Measurements from ENCODE around the gene E2F4. TPM values are rescaled to one million over a fixed set of nuclear protein-coding genes. Genes with fewer than 3 reads are reported as not detected.
A peak's percentile ranks its signal among the peaks of the same experiment; 100 is the strongest.

E2F4 gene
- total and polyA plus RNA-seq, 2 of the 13 experiments (the other 11 are each of a cell fraction or from before 2014, with no cell fraction given): 84.8 to 91.2 TPM

- TF ChIP-seq RAD51 (IDR thresholded peaks at IDR 0.05; ENCODE audit: borderline replicate concordance): no peak
- no peak for TF ChIP-seq TBX3 (IDR thresholded peaks at IDR 0.05; ENCODE audit: borderline replicate concordance)
- peak; percentile 43; the same call in 1 of the 2 replicates for TF ChIP-seq ZNF891 (CRISPR knock-in tag; IDR thresholded peaks at IDR 0.05)
- TF ChIP-seq, protein P1, sequence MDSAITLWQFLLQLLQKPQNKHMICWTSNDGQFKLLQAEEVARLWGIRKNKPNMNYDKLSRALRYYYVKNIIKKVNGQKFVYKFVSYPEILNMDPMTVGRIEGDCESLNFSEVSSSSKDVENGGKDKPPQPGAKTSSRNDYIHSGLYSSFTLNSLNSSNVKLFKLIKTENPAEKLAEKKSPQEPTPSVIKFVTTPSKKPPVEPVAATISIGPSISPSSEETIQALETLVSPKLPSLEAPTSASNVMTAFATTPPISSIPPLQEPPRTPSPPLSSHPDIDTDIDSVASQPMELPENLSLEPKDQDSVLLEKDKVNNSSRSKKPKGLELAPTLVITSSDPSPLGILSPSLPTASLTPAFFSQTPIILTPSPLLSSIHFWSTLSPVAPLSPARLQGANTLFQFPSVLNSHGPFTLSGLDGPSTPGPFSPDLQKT (CRISPR knock-in tag; IDR thresholded peaks at IDR 0.05; ENCODE audit: borderline replicate concordance): 0 out of 2 replicates have a peak, but pooled peaks have one; percentile 50
- peak; percentile 84 for TF ChIP-seq PHF21A (CRISPR knock-in tag; IDR thresholded peaks at IDR 0.05)
- TF ChIP-seq CC2D1A (CRISPR knock-in tag; IDR thresholded peaks at IDR 0.05): no peak
- TF ChIP-seq ZNF567 (CRISPR knock-in tag; IDR thresholded peaks at IDR 0.05; ENCODE audit: borderline replicate concordance): peak; percentile 6; the same call in 1 of the 2 replicates
- no peak for TF ChIP-seq RARG (CRISPR knock-in tag; IDR thresholded peaks at IDR 0.05; ENCODE audit: low read depth)
- TF ChIP-seq PRPF4 (IDR thresholded peaks at IDR 0.05; ENCODE audit: low read depth, low read length, poor library complexity, severe bottlenecking): no peak
- no peak for TF ChIP-seq ZSCAN22 (CRISPR knock-in tag; IDR thresholded peaks at IDR 0.05)
- no peak for TF ChIP-seq ZMYM2 (CRISPR knock-in tag; IDR thresholded peaks at IDR 0.05)
- peak; percentile 87 for TF ChIP-seq ZNF788 (CRISPR knock-in tag; IDR thresholded peaks at IDR 0.05; ENCODE audit: borderline replicate concordance)
- TF ChIP-seq RXRA (CRISPR knock-in tag; IDR thresholded peaks at IDR 0.05): peak; percentile 54; the same call in 1 of the 2 replicates
- no peak for TF ChIP-seq TBP (CRISPR knock-in tag; IDR thresholded peaks at IDR 0.05)
- TF ChIP-seq GATA4 (IDR thresholded peaks at IDR 0.05; ENCODE audit: borderline replicate concordance, low read depth): no peak
- TF ChIP-seq AHR (CRISPR knock-in tag; IDR thresholded peaks at IDR 0.05): no peak
- no peak for TF ChIP-seq MAFF (IDR thresholded peaks at IDR 0.05; ENCODE audit: low read depth, low read length)
- TF ChIP-seq ZNF333 (CRISPR knock-in tag; IDR thresholded peaks at IDR 0.05; ENCODE audit: borderline replicate concordance): peak; percentile 51; the same call in 1 of the 2 replicates
- TF ChIP-seq HCFC1 (IDR thresholded peaks at IDR 0.05; ENCODE audit: low read depth, low read length): no peak
- TF ChIP-seq ZEB1 (IDR thresholded peaks at IDR 0.05; ENCODE audit: insufficient replicate concordance, low read depth): no peak
- TF ChIP-seq, protein P2, sequence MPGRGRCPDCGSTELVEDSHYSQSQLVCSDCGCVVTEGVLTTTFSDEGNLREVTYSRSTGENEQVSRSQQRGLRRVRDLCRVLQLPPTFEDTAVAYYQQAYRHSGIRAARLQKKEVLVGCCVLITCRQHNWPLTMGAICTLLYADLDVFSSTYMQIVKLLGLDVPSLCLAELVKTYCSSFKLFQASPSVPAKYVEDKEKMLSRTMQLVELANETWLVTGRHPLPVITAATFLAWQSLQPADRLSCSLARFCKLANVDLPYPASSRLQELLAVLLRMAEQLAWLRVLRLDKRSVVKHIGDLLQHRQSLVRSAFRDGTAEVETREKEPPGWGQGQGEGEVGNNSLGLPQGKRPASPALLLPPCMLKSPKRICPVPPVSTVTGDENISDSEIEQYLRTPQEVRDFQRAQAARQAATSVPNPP (CRISPR knock-in tag; IDR thresholded peaks at IDR 0.05): peak; percentile 51; the same call in 1 of the 2 replicates
- TF ChIP-seq MEIS2 (CRISPR knock-in tag; IDR thresholded peaks at IDR 0.05): peak; percentile 93
- no peak for TF ChIP-seq ZNF382 (CRISPR knock-in tag; IDR thresholded peaks at IDR 0.05; ENCODE audit: borderline replicate concordance)
- TF ChIP-seq ZNF770 (CRISPR knock-in tag; IDR thresholded peaks at IDR 0.05): no peak
- TF ChIP-seq ZFP91 (CRISPR knock-in tag; IDR thresholded peaks at IDR 0.05; ENCODE audit: borderline replicate concordance): peak; percentile 85; the same call in 1 of the 2 replicates
These were observed 27.3 kb upstream of the E2F4 start, which contains the start of gene HSF4 (continued) for GRCh38 chr16:67164599-67165061.
